Bone marrow (tissue), 2 donors: ENCODE measurements around the gene PCYT2.

Source experiments
- DNase-seq, 2 donors: peaks; one replicate each; lab custom pipeline; 2025; lab: John Stamatoyannopoulos, UW

Gene PCYT2

DNA sequence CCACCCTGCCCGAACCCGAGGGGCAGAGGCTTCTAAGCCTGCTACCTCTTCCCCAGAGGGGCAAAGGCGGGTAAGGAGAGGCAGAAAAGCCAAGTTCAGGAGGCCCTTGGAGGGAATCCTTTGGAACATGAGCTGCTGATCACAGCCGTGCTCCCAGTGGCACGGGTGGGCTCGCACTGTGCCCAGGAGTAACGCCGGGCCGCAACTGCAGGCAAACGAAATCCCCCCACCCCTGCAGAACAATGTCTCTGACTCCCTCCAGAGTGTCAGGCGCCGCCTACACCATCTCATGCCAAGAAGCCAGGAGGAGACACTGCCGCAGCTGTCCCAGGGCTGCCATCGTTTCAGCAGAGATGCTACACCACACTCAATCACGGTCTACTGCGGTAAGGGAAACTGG lies 59.8 kb downstream of the PCYT2 start:
- DNase-seq: no peak
